Peyer's patch (tissue), 4 donors: ENCODE results near the gene KAZN.

ENCODE experiments used
- CTCF ChIP-seq, 6 experiments: fragments of 450-650 bp in 4 of 6; fragments of 200-600 bp in 2 of 6; sonication (generic) in 1 of 6; IDR thresholded peaks; one replicate each; pipeline ENCODE4 v1.5.1; 2017 to 2019; ENCODE audit warnings: antibody characterized with exemption in 6 of 6, mild to moderate bottlenecking in 3 of 6, moderate library complexity in 1 of 6
- POLR2A ChIP-seq, 2 donors: fragments of 450-650 bp; IDR thresholded peaks; one replicate each; pipeline ENCODE4 v1.5.1; 2017; ENCODE audit warnings: antibody characterized with exemption in 2 of 2, mild to moderate bottlenecking in 2 of 2, moderate library complexity in 2 of 2

- no peak for TF ChIP-seq CTCF (IDR thresholded peaks at IDR 0.05)
- no peak for TF ChIP-seq POLR2A (IDR thresholded peaks at IDR 0.05)
These were observed 52.5 kb downstream of the KAZN start for GRCh38 chr1:14650951-14651350.
